T-helper 1 cell treated with Interleukin-12 subunit alpha and Interleukin-12 subunit beta and Interleukin-4 antibody, amounts not matched to agents 30 ng/mL and 1 ng/mL, for 36 hours (primary cell): Measurements from ENCODE around the gene KLHDC3. TPM values are rescaled to one million over a fixed set of nuclear protein-coding genes. Genes with fewer than 3 reads are reported as not detected.
"Not testable (repeated sequence)": the region's sequence is repeated elsewhere in the genome, so short reads cannot be mapped to it uniquely, and the experiment has no call there.

Source experiments
- intact Hi-C: fragments of 100-400 bp; cut with micrococcal nuclease; formaldehyde crosslinking; loops from one replicate; pipeline ENCODE4 v1.15.1; 2024
- total RNA-seq: library from RNA; stranded (reverse); gene quantifications from 2 replicates; pipeline ENCODE4 v1.2.3, GENCODE V29; 2022

The KLHDC3 gene
- total RNA-seq, 1 donor from 2014 or later, result 67.0 TPM

- intact Hi-C loops, result no loop called here
Observed at GRCh38 chr6:42987533-42988451, 26.3 kb upstream of the KLHDC3 start.

- intact Hi-C loops, result no loop called here
Observed at GRCh38 chr6:42988486-42989020, 25.5 kb upstream of the KLHDC3 start.

GRCh38 chr6:42989923-42990322, 24.1 kb upstream of the KLHDC3 start:
- intact Hi-C loops, result no loop called here

GRCh38 chr6:42993445-42993844, 20.6 kb upstream of the KLHDC3 start:
- intact Hi-C loops, result no loop called here

GRCh38 chr6:42996513-42996912, 17.5 kb upstream of the KLHDC3 start:
- intact Hi-C loops, result no loop called here

- intact Hi-C loops, result not testable (repeated sequence)
Observed at GRCh38 chr6:42998205-42998604, 15.8 kb upstream of the KLHDC3 start.

GRCh38 chr6:43001843-43002242, 12.2 kb upstream of the KLHDC3 start:
- intact Hi-C loops, result no loop called here

GRCh38 chr6:43005844-43006243, 8.2 kb upstream of the KLHDC3 start:
- intact Hi-C loops, result no loop called here

GRCh38 chr6:43006251-43006650, 7.8 kb upstream of the KLHDC3 start:
- intact Hi-C loops, result no loop called here

GRCh38 chr6:43007126-43007525, 6.9 kb upstream of the KLHDC3 start:
- intact Hi-C loops, result no loop called here

GRCh38 chr6:43009124-43009523, 4.9 kb upstream of the KLHDC3 start:
- intact Hi-C loops, result loop anchor here (1.0 kb wide), 2 partner anchors 108 to 134 kb away; no protein-coding TSS in a partner anchor

- intact Hi-C loops, result loop anchor here (5.0 kb wide), 1 partner anchor 794 kb away; the partner anchor contains the start of gene MRPS10
Observed at GRCh38 chr6:43011207-43011606, 2.8 kb upstream of the KLHDC3 start.

GRCh38 chr6:43012364-43012763, 1.7 kb upstream of the KLHDC3 start:
- intact Hi-C loops, result loop anchor here (5.0 kb wide), 1 partner anchor 795 kb away; the partner anchor contains the start of gene MRPS10

GRCh38 chr6:43013097-43013842, 779 bp upstream of the KLHDC3 start:
- intact Hi-C loops, result loop anchor here (1.0 to 5.0 kb wide), 3 partner anchors 8 to 796 kb away; partner anchors contain the start of genes MRPS10 and RRP36

- intact Hi-C loops, result loop anchor here (1.0 to 5.0 kb wide), 14 partner anchors 30 to 797 kb away; partner anchors contain the start of genes CNPY3, CUL7, GTPBP2 and KLC4
Observed at GRCh38 chr6:43014434-43014909, 423 bp downstream of the KLHDC3 start.

- intact Hi-C loops, result no loop called here
Observed at GRCh38 chr6:43016176-43016942, 2.3 kb downstream of the KLHDC3 start.

GRCh38 chr6:43016943-43017334, 2.9 kb downstream of the KLHDC3 start:
- intact Hi-C loops, result no loop called here

GRCh38 chr6:43019152-43019551, 5.1 kb downstream of the KLHDC3 start:
- intact Hi-C loops, result no loop called here

GRCh38 chr6:43020052-43020705, 6.1 kb downstream of the KLHDC3 start:
- intact Hi-C loops, result no loop called here

GRCh38 chr6:43020847-43021246, 6.8 kb downstream of the KLHDC3 start:
- intact Hi-C loops, result loop anchor here (1.0 kb wide), 5 partner anchors 8 to 120 kb away; partner anchors contain the start of genes CNPY3, CUL7, KLC4 and MEA1
